ENCODE measurements around the gene MT1H.

DNA sequence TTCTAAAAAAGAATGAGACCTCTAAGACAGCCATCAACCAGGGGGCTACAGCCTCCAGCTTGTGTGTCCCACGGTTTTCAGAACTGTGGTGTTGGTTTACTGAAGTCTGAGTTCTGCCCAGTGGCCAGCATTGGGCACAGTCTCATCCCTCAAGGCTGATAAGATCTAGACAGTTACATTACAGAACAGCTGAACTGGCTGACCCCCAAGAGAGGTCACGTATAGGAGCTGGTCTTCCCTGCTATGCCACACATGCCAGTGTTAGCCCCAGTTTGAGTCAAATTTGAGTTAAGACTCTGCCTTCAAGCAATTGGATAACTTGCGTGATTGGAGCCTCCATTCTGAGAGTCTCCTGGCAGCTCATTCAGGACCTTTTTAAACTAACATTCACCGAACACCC lies 45.5 kb downstream of the MT1H start:
- TF ChIP-seq ZNF121 (tag by site-specific recombination; IDR thresholded peaks at IDR 0.05) (no peak), HOXA7 (CRISPR knock-in tag; IDR thresholded peaks at IDR 0.05; ENCODE audit: borderline replicate concordance) (no peak), ZNF76 (tag by site-specific recombination; IDR thresholded peaks at IDR 0.05; ENCODE audit: borderline replicate concordance, low read depth) (no peak), ZNF521 (tag by site-specific recombination; IDR thresholded peaks at IDR 0.05) (no peak), CTCF (tag by site-specific recombination; IDR thresholded peaks at IDR 0.05) (no peak), ZBTB1 (tag by site-specific recombination; IDR thresholded peaks at IDR 0.05) (no peak), ZNF24 (tag by site-specific recombination; IDR thresholded peaks at IDR 0.05) (no peak), PRDM2 (tag by site-specific recombination; IDR thresholded peaks at IDR 0.05; ENCODE audit: borderline replicate concordance) (no peak), ZNF518A (tag by site-specific recombination; conservative IDR thresholded peaks at IDR 0.05; ENCODE audit: low read depth) (no peak)
